Liver (tissue), 3 donors: ENCODE data around the gene DHRS7.

Experiments used
- CTCF ChIP-seq: fragments of 150-350 bp; IDR thresholded peaks from 2 replicates; pipeline ENCODE4 v1.5.1; 2017; ENCODE audit warnings: improper control_type of control experiment, low read depth, low read length; ENCODE audit not compliant: missing input control
- EGR1 ChIP-seq, 2 donors: IDR thresholded peaks; 2 replicates each; pipeline ENCODE4 v1.6.1; 2016 to 2018; ENCODE audit warnings: antibody characterized with exemption in 2 of 2, low read depth in 2 of 2
- HNF4A ChIP-seq, 2 donors: conservative IDR thresholded peaks; 2 replicates each; pipeline ENCODE4 v1.6.1; 2016; ENCODE audit warnings: antibody characterized with exemption in 2 of 2, mild to moderate bottlenecking in 2 of 2
- TF ChIP-seq, protein P1 (sequence below): IDR thresholded peaks from 2 replicates; pipeline ENCODE4 v1.6.1; 2016; ENCODE audit warnings: antibody characterized with exemption
- donor health status: healthy.
- donor health status: healthy.

GRCh38 chr14:60114881-60115280 lies 50.3 kb downstream of the DHRS7 start:
- TF ChIP-seq, protein P1, sequence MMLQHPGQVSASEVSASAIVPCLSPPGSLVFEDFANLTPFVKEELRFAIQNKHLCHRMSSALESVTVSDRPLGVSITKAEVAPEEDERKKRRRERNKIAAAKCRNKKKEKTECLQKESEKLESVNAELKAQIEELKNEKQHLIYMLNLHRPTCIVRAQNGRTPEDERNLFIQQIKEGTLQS: no peak
- TF ChIP-seq CTCF: no peak
- no peak for TF ChIP-seq HNF4A (conservative IDR thresholded peaks at IDR 0.05)
- no peak for TF ChIP-seq EGR1 (IDR thresholded peaks at IDR 0.05; ENCODE audit: low read depth in 2 of 2)
